ENCODE results near the gene NHEJ1. TPM values are rescaled to one million over a fixed set of nuclear protein-coding genes. Genes with fewer than 3 reads are reported as not detected.
"Not testable (repeated sequence)": the region's sequence is repeated elsewhere in the genome, so short reads cannot be mapped to it uniquely, and the experiment has no call there.

Gene NHEJ1
- total RNA-seq, 2 donors from 2014 or later, result 15.2 to 16.9 TPM

- intact Hi-C loops (cut with DNase I); H3K36me3 ChIP-seq; H3K9me3 ChIP-seq; H3K4me1 ChIP-seq (replicated peaks); H3K27me3 ChIP-seq (replicated peaks; ENCODE audit: insufficient read depth); H3K27ac ChIP-seq; DNase-seq (ENCODE audit: low spot score); H3K4me3 ChIP-seq: not testable (repeated sequence)
- 47% methylated on average over 26 of the region's 26 CpGs for WGBS
- TF ChIP-seq POLR2AphosphoS5 (IDR thresholded peaks at IDR 0.05), result peak; percentile 23
Measured at GRCh38 chr2:219200502-219201326, 40.1 kb upstream of the NHEJ1 start.

GRCh38 chr2:219199470-219200211 is 39.0 kb upstream of the NHEJ1 start:
- intact Hi-C loops (cut with DNase I), result no loop called here
- 87% methylated on average over 12 of the region's 12 CpGs for WGBS
- Histone ChIP-seq H3K4me1 (replicated peaks) (no peaks in the 10 kb centered on the region), H3K27me3 (replicated peaks; ENCODE audit: insufficient read depth) (no peaks in the 10 kb centered on the region), H3K9me3 (no peaks in the 10 kb centered on the region), H3K27ac (no peak overlapping the region), H3K36me3 (no peaks in the 10 kb centered on the region), H3K4me3 (no peak overlapping the region)
- TF ChIP-seq POLR2A (IDR thresholded peaks at IDR 0.05) (no peak), POLR2AphosphoS5 (IDR thresholded peaks at IDR 0.05) (no peak)
- TF ChIP-seq, protein P1, sequence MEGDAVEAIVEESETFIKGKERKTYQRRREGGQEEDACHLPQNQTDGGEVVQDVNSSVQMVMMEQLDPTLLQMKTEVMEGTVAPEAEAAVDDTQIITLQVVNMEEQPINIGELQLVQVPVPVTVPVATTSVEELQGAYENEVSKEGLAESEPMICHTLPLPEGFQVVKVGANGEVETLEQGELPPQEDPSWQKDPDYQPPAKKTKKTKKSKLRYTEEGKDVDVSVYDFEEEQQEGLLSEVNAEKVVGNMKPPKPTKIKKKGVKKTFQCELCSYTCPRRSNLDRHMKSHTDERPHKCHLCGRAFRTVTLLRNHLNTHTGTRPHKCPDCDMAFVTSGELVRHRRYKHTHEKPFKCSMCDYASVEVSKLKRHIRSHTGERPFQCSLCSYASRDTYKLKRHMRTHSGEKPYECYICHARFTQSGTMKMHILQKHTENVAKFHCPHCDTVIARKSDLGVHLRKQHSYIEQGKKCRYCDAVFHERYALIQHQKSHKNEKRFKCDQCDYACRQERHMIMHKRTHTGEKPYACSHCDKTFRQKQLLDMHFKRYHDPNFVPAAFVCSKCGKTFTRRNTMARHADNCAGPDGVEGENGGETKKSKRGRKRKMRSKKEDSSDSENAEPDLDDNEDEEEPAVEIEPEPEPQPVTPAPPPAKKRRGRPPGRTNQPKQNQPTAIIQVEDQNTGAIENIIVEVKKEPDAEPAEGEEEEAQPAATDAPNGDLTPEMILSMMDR (IDR thresholded peaks at IDR 0.05), result no peak
- no peak for DNase-seq (ENCODE audit: low spot score)

GRCh38 chr2:219198974-219199373 is 38.4 kb upstream of the NHEJ1 start:
- H3K4me1 ChIP-seq (replicated peaks), result no peaks in the 10 kb centered on the region
- no peaks in the 10 kb centered on the region for H3K36me3 ChIP-seq
- intact Hi-C loops (cut with DNase I), result no loop called here
- TF ChIP-seq POLR2AphosphoS5 (IDR thresholded peaks at IDR 0.05) (no peak), POLR2A (IDR thresholded peaks at IDR 0.05) (no peak)
- TF ChIP-seq, protein P1 (IDR thresholded peaks at IDR 0.05), result no peak
- H3K4me3 ChIP-seq, result no peak overlapping the region
- no peak for DNase-seq (ENCODE audit: low spot score)
- H3K9me3 ChIP-seq, result no peaks in the 10 kb centered on the region
- H3K27ac ChIP-seq, result no peak overlapping the region
- 84% methylated on average over 5 of the region's 5 CpGs for WGBS
- no peaks in the 10 kb centered on the region for H3K27me3 ChIP-seq (replicated peaks; ENCODE audit: insufficient read depth)

GRCh38 chr2:219197388-219197787 is 36.8 kb upstream of the NHEJ1 start:
- TF ChIP-seq POLR2A (IDR thresholded peaks at IDR 0.05) (no peak), POLR2AphosphoS5 (IDR thresholded peaks at IDR 0.05) (no peak)
- TF ChIP-seq, protein P1 (IDR thresholded peaks at IDR 0.05), result no peak
- Histone ChIP-seq H3K36me3 (no peaks in the 10 kb centered on the region), H3K9me3 (no peaks in the 10 kb centered on the region), H3K27me3 (replicated peaks; ENCODE audit: insufficient read depth) (no peaks in the 10 kb centered on the region), H3K4me1 (replicated peaks) (no peaks in the 10 kb centered on the region), H3K4me3 (no peak overlapping the region), H3K27ac (no peak overlapping the region)
- intact Hi-C loops (cut with DNase I), result no loop called here
- no peak for DNase-seq (ENCODE audit: low spot score)
- WGBS, result 86% methylated on average over 1 of the region's 1 CpG

DNA sequence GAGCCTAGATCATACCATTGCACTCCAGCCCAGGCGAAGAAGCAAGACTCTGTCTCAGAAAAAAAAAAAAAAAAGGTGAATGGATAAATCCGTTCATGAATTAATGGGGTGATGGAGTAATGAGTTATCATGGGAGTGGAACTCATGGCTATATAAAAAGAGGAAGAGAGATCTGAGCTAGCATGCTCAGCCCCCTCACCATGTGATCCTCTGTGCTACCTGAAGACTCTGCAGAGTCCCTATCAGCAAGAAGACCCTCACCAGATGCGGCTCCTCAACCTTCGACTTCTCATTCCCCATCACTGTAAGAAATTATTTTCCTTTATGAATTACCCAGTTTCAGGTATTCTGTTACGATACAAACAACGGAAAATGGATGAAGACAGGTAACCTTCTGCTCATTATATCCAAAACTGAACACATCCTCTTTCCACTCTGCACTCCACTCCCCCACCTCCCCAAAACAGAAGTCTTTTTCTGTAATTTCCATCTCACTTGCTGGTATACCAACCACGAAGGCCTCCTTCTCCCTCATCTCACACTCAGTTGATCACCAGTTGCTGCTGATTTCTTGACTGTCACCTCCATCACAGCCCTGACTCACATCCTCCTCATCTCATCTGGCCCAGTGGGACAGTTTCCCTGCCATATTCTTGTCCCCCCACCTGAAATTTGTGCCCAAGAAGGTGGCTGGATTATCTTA is 26.3 kb upstream of the NHEJ1 start:
- no peaks in the 10 kb centered on the region for H3K4me1 ChIP-seq (replicated peaks)
- H3K27me3 ChIP-seq (replicated peaks; ENCODE audit: insufficient read depth), result no peaks in the 10 kb centered on the region
- H3K4me3 ChIP-seq, result no peak overlapping the region
- H3K27ac ChIP-seq, result no peak overlapping the region
- H3K36me3 ChIP-seq, result peaks cover 0 to 15% of the 10 kb centered on the region in 2 donors
- 88% methylated on average over 7 of the region's 7 CpGs for WGBS
- H3K9me3 ChIP-seq, result no peaks in the 10 kb centered on the region
- intact Hi-C loops (cut with DNase I), result no loop called here
- DNase-seq (ENCODE audit: low spot score), result no peak
- TF ChIP-seq POLR2A (IDR thresholded peaks at IDR 0.05) (no peak), POLR2AphosphoS5 (IDR thresholded peaks at IDR 0.05) (no peak)
- TF ChIP-seq, protein P1 (IDR thresholded peaks at IDR 0.05), result no peak
